Activated CD4-positive, alpha-beta T cell treated with anti-CD3 and anti-CD28 coated beads for 36 hours (primary cell): ENCODE data around the gene LIFR. TPM values are rescaled to one million over a fixed set of nuclear protein-coding genes. Genes with fewer than 3 reads are reported as not detected.
"Not testable (repeated sequence)": the region's sequence is repeated elsewhere in the genome, so short reads cannot be mapped to it uniquely, and the experiment has no call there.

Source experiments
- ATAC-seq: fragments of 200-7000 bp; cut with Tn5 transposase; one replicate; pipeline ENCODE4 v1.10.0; 2021; ENCODE audit warnings: mild to moderate bottlenecking, moderate library complexity
- CTCF ChIA-PET: fragments of 350-600 bp; sonication (Branson Sonifier 250); formaldehyde crosslinking; loops from one replicate; lab custom pipeline; 2021; ENCODE audit warnings: antibody characterized with exemption; lab: Charles Lee
- POLR2A ChIA-PET: fragments of 350-600 bp; sonication (Branson Sonifier 250); formaldehyde crosslinking; loops from one replicate; lab custom pipeline; 2021; ENCODE audit warnings: antibody characterized with exemption, inconsistent platforms; lab: Charles Lee
- DNase-seq: peaks from one replicate; pipeline ENCODE4 v3.0.0-alpha.2; 2020
- H3K27ac Mint-ChIP-seq: one replicate; pipeline ENCODE4 v1.8.0; 2021; ENCODE audit warnings: mixed read lengths
- H3K27me3 Mint-ChIP-seq: one replicate; pipeline ENCODE4 v1.8.0; 2021; ENCODE audit warnings: mixed read lengths
- H3K36me3 Mint-ChIP-seq: one replicate; pipeline ENCODE4 v1.8.0; 2021; ENCODE audit warnings: low read depth, mixed read lengths
- H3K4me1 Mint-ChIP-seq: one replicate; pipeline ENCODE4 v1.8.0; 2021; ENCODE audit warnings: mixed read lengths
- H3K4me3 Mint-ChIP-seq: one replicate; pipeline ENCODE4 v1.8.0; 2021; ENCODE audit warnings: mild to moderate bottlenecking, moderate library complexity, mixed read lengths
- H3K9me3 Mint-ChIP-seq: one replicate; pipeline ENCODE4 v1.8.0; 2021; ENCODE audit warnings: low read depth, mixed read lengths
- intact Hi-C, 2 experiments: fragments of 100-400 bp; cut with DNase I in 1 of 2; cut with micrococcal nuclease in 1 of 2; formaldehyde crosslinking; loops; one replicate each; pipeline versions ENCODE4 v1.14.2 to v1.15.1; 2022 to 2024; cut with DNase I, micrococcal nuclease
- total RNA-seq, 2 experiments: library from RNA; stranded (reverse); gene quantifications; one replicate each; pipeline ENCODE4 v1.2.3, GENCODE V29; 2021

LIFR gene
- under 1 TPM; 0.09 to 0.14 TPM for total RNA-seq

- H3K4me1 Mint-ChIP-seq, result peaks cover 10% of the 10 kb centered on the region
- peak within 1 kb of the TSS; percentile 72 for H3K4me3 Mint-ChIP-seq
- ChIA-PET CTCF (interaction anchor here (0.7 kb wide), 1 partner anchor 470 kb away, joined by 4 read pairs; no protein-coding TSS in a partner anchor), POLR2A (interaction anchor here (0.6 kb wide), 1 partner anchor 113 kb away, joined by 3 read pairs; no protein-coding TSS in a partner anchor)
- peaks cover 52% of the 10 kb centered on the region for H3K27me3 Mint-ChIP-seq
- peak; percentile 70 for ATAC-seq
- no peaks in the 10 kb centered on the region for H3K36me3 Mint-ChIP-seq
- no peak within 1 kb of the TSS for H3K27ac Mint-ChIP-seq
- intact Hi-C loops, result loop anchor here (2.0 to 5.0 kb wide), 3 partner anchors 116 to 251 kb away; no protein-coding TSS in a partner anchor
- peak; percentile 77 for DNase-seq
- H3K9me3 Mint-ChIP-seq, result no peaks in the 10 kb centered on the region
Measured at GRCh38 chr5:38556599-38557307, at the start of gene LIFR. LIFR (minus strand) TSS chr5:38556646; CDS start chr5:38530647, 25,999 bp downstream.

- POLR2A ChIA-PET, result no interaction called here
- H3K4me1 Mint-ChIP-seq, result no peaks in the 10 kb centered on the region
Measured at GRCh38 chr5:38605610-38606009, 49.2 kb upstream of the LIFR start.

GRCh38 chr5:38603691-38604090, 47.2 kb upstream of the LIFR start:
- Mint-ChIP-seq H3K4me1 (no peaks in the 10 kb centered on the region), H3K27ac (no peak overlapping the region), H3K4me3 (no peak overlapping the region), H3K27me3 (peaks cover 12% of the 10 kb centered on the region), H3K36me3 (no peaks in the 10 kb centered on the region), H3K9me3 (no peaks in the 10 kb centered on the region)
- POLR2A ChIA-PET, result no interaction called here
- DNase-seq, result no peak
- CTCF ChIA-PET, result no interaction called here
- ATAC-seq, result no peak
- intact Hi-C loops, result no loop called here

More at GRCh38 chr5:38605610-38606009, 49.2 kb upstream of the LIFR start:
- no peaks in the 10 kb centered on the region for H3K36me3 Mint-ChIP-seq
- DNase-seq (no peak), ATAC-seq (no peak)
- H3K27me3 Mint-ChIP-seq, result peaks cover 13% of the 10 kb centered on the region
- intact Hi-C loops, result no loop called here
- H3K9me3 Mint-ChIP-seq, result no peaks in the 10 kb centered on the region
- H3K27ac Mint-ChIP-seq, result no peak overlapping the region
- CTCF ChIA-PET, result interaction anchor here (1.4 kb wide), 1 partner anchor 17 kb away, joined by 4 read pairs; no protein-coding TSS in a partner anchor
- no peak overlapping the region for H3K4me3 Mint-ChIP-seq

GRCh38 chr5:38602641-38603040, 46.2 kb upstream of the LIFR start:
- intact Hi-C loops, result no loop called here
- ChIA-PET CTCF (no interaction called here), POLR2A (no interaction called here)

GRCh38 chr5:38601863-38602298, 45.4 kb upstream of the LIFR start:
- CTCF ChIA-PET, result no interaction called here
- Mint-ChIP-seq H3K27me3 (peaks cover 15% of the 10 kb centered on the region), H3K4me1 (no peaks in the 10 kb centered on the region), H3K27ac (no peak overlapping the region), H3K36me3 (no peaks in the 10 kb centered on the region), H3K9me3 (no peaks in the 10 kb centered on the region), H3K4me3 (no peak overlapping the region)
- DNase-seq (no peak), ATAC-seq (no peak)
- POLR2A ChIA-PET, result no interaction called here
- intact Hi-C loops, result no loop called here

More at GRCh38 chr5:38602641-38603040, 46.2 kb upstream of the LIFR start:
- H3K36me3 Mint-ChIP-seq, result no peaks in the 10 kb centered on the region
- no peak overlapping the region for H3K4me3 Mint-ChIP-seq
- no peaks in the 10 kb centered on the region for H3K4me1 Mint-ChIP-seq
- DNase-seq (no peak), ATAC-seq (no peak)
- H3K27ac Mint-ChIP-seq, result no peak overlapping the region
- H3K9me3 Mint-ChIP-seq, result no peaks in the 10 kb centered on the region
- peaks cover 12% of the 10 kb centered on the region for H3K27me3 Mint-ChIP-seq

GRCh38 chr5:38601133-38601862, 44.9 kb upstream of the LIFR start:
- ChIA-PET CTCF (no interaction called here), POLR2A (no interaction called here)
- Mint-ChIP-seq H3K27me3 (peaks cover 15% of the 10 kb centered on the region), H3K36me3 (no peaks in the 10 kb centered on the region), H3K9me3 (no peaks in the 10 kb centered on the region), H3K27ac (no peak overlapping the region), H3K4me3 (no peak overlapping the region), H3K4me1 (no peaks in the 10 kb centered on the region)
- ATAC-seq, result no peak
- intact Hi-C loops, result no loop called here
- no peak for DNase-seq

GRCh38 chr5:38600329-38601045, 44.0 kb upstream of the LIFR start:
- ChIA-PET POLR2A (no interaction called here), CTCF (no interaction called here)
- Mint-ChIP-seq H3K4me1 (no peaks in the 10 kb centered on the region), H3K9me3 (no peaks in the 10 kb centered on the region), H3K4me3 (no peak overlapping the region), H3K27ac (no peak overlapping the region), H3K27me3 (peaks cover 15% of the 10 kb centered on the region), H3K36me3 (no peaks in the 10 kb centered on the region)
- intact Hi-C loops, result no loop called here
- no peak for ATAC-seq
- DNase-seq, result no peak

GRCh38 chr5:38599751-38600150, 43.3 kb upstream of the LIFR start:
- H3K36me3 Mint-ChIP-seq, CTCF ChIA-PET, H3K9me3 Mint-ChIP-seq, DNase-seq, intact Hi-C loops, H3K4me1 Mint-ChIP-seq, H3K27ac Mint-ChIP-seq, H3K4me3 Mint-ChIP-seq, ATAC-seq, POLR2A ChIA-PET: not testable (repeated sequence)
- H3K27me3 Mint-ChIP-seq, result peaks cover 18% of the 10 kb centered on the region

- no peak overlapping the region for H3K4me3 Mint-ChIP-seq
- intact Hi-C loops, result no loop called here
- peaks cover 18% of the 10 kb centered on the region for H3K27me3 Mint-ChIP-seq
- no peak overlapping the region for H3K27ac Mint-ChIP-seq
- POLR2A ChIA-PET, result no interaction called here
- no peaks in the 10 kb centered on the region for H3K9me3 Mint-ChIP-seq
- no peaks in the 10 kb centered on the region for H3K4me1 Mint-ChIP-seq
- DNase-seq, result no peak
- ATAC-seq, result peak; percentile 23
- CTCF ChIA-PET, result no interaction called here
- no peaks in the 10 kb centered on the region for H3K36me3 Mint-ChIP-seq
Measured at GRCh38 chr5:38598994-38599617, 42.7 kb upstream of the LIFR start.

GRCh38 chr5:38598296-38598993, 42.0 kb upstream of the LIFR start:
- H3K4me1 Mint-ChIP-seq, result no peaks in the 10 kb centered on the region
- H3K27me3 Mint-ChIP-seq, result peaks cover 18% of the 10 kb centered on the region
- H3K9me3 Mint-ChIP-seq, result no peaks in the 10 kb centered on the region
- ChIA-PET POLR2A (no interaction called here), CTCF (no interaction called here)
- no peak overlapping the region for H3K27ac Mint-ChIP-seq
- H3K4me3 Mint-ChIP-seq, result no peak overlapping the region
- ATAC-seq (no peak), DNase-seq (no peak)
- H3K36me3 Mint-ChIP-seq, result no peaks in the 10 kb centered on the region
- intact Hi-C loops, result no loop called here

GRCh38 chr5:38596981-38597380, 40.5 kb upstream of the LIFR start:
- Mint-ChIP-seq H3K4me1 (no peaks in the 10 kb centered on the region), H3K9me3 (no peaks in the 10 kb centered on the region), H3K27me3 (peaks cover 16% of the 10 kb centered on the region), H3K36me3 (no peaks in the 10 kb centered on the region), H3K4me3 (no peak overlapping the region), H3K27ac (no peak overlapping the region)
- ATAC-seq, result no peak
- ChIA-PET CTCF (no interaction called here), POLR2A (no interaction called here)
- no peak for DNase-seq
- intact Hi-C loops, result no loop called here
